HCT116 (cell line): ENCODE results near the gene ZNF319. TPM values are rescaled to one million over a fixed set of nuclear protein-coding genes. Genes with fewer than 3 reads are reported as not detected.

Experiments used
- ATAC-seq: fragments of 200-7000 bp; cut with Tn5 transposase; 2 replicates; pipeline ENCODE4 v1.9.1; 2020; ENCODE audit warnings: mild to moderate bottlenecking, moderate library complexity
- BruUV-seq: library from RNA; stranded (reverse); fragments of 400-500 nt; replicated peaks from 2 replicates; lab custom pipeline; 2021; lab: Mats Ljungman, UMichigan
- CTCF ChIA-PET: fragments of 300-600 bp; sonication (Branson Sonifier 250); formaldehyde crosslinking; loops from one replicate; lab custom pipeline; 2021; ENCODE audit warnings: antibody characterized with exemption; lab: Charles Lee
- POLR2A ChIA-PET: fragments of 300-600, 350-600 bp; sonication (Branson Sonifier 250); formaldehyde crosslinking; loops from one replicate; lab custom pipeline; 2021; ENCODE audit warnings: antibody characterized with exemption; lab: Charles Lee
- RAD21 ChIA-PET, 2 experiments: fragments of 300-600 bp; sonication (Branson Sonifier 250); formaldehyde crosslinking; loops; one replicate each; lab custom pipeline; 2023; ENCODE audit warnings: low total read pairs in 2 of 2; ENCODE audit not compliant: uncharacterized antibody in 2 of 2, unreplicated experiment in 2 of 2, low non-redundant PET in 1 of 2; lab: Charles Lee
- DNase-seq: peaks from one replicate; pipeline ENCODE4 v3.0.0-alpha.2; 2010; ENCODE audit warnings: low read depth, low spot score
- H2AFZ ChIP-seq: fragments of 200-600 bp; shearing (Covaris generic), sonication (generic); 2 replicates; pipeline ENCODE4 v1.6.1; 2017; ENCODE audit warnings: low read depth, mixed run types, mixed read lengths, antibody characterized with exemption, low read length; ENCODE audit not compliant: poor library complexity, severe bottlenecking
- H3K27ac ChIP-seq: 2 replicates; pipeline ENCODE4 v1.5.1; 2012; ENCODE audit warnings: low read depth, low read length
- H3K27me3 ChIP-seq: fragments of 200-600 bp; sonication (generic); 2 replicates; pipeline ENCODE4 v1.6.1; 2016; ENCODE audit warnings: mixed run types, low read length, mixed read lengths; ENCODE audit not compliant: insufficient read depth
- H3K36me3 ChIP-seq, 2 experiments: fragments of 200-500 bp in 1 of 2; fragments of 200-600 bp in 1 of 2; sonication (Bioruptor generic) in 1 of 2; sonication (generic) in 1 of 2; 2 replicates each; pipeline versions ENCODE4 v1.5.1 to v1.6.1; 2014 to 2016; ENCODE audit warnings: low read length in 2 of 2, inconsistent platforms in 1 of 2, mixed read lengths in 1 of 2, mixed run types in 1 of 2; ENCODE audit not compliant: insufficient read depth in 2 of 2, control insufficient read depth in 1 of 2
- H3K4me1 ChIP-seq, 2 experiments: fragments of 200-600 bp in 1 of 2; sonication (generic) in 1 of 2; 2 replicates each; pipeline versions ENCODE4 v1.5.1 to v1.6.1; 2012 to 2017; ENCODE audit warnings: low read length in 2 of 2, inconsistent platforms in 1 of 2, mild to moderate bottlenecking in 1 of 2, mixed read lengths in 1 of 2, mixed run types in 1 of 2, moderate library complexity in 1 of 2; ENCODE audit not compliant: insufficient read depth in 2 of 2, control insufficient read depth in 1 of 2
- H3K4me2 ChIP-seq: fragments of 200-600 bp; sonication (generic); 2 replicates; pipeline ENCODE4 v1.6.1; 2017; ENCODE audit warnings: mixed run types, low read length, mixed read lengths
- H3K4me3 ChIP-seq, 2 experiments: fragments of 200-600 bp in 1 of 2; sonication (generic) in 1 of 2; replicated peaks in 1 of 2; 2 replicates each; pipeline ENCODE4 v1.5.1; 2011 to 2016; ENCODE audit warnings: low read length in 2 of 2, control low read depth in 1 of 2, low read depth in 1 of 2, mild to moderate bottlenecking in 1 of 2, mixed read lengths in 1 of 2, mixed run types in 1 of 2
- H3K79me2 ChIP-seq: fragments of 200-600 bp; sonication (generic); 2 replicates; pipeline ENCODE4 v1.6.1; 2017; ENCODE audit warnings: mild to moderate bottlenecking, mixed run types, low read length, moderate library complexity, mixed read lengths; ENCODE audit not compliant: insufficient read depth
- H3K9ac ChIP-seq: fragments of 200-600 bp; sonication (generic); 2 replicates; pipeline ENCODE4 v1.6.1; 2016; ENCODE audit warnings: low read length, mixed read lengths
- H3K9me2 ChIP-seq: fragments of 200-600 bp; sonication (generic), shearing (Covaris generic); 2 replicates; pipeline ENCODE4 v1.6.1; 2017; ENCODE audit warnings: mixed run types, mild to moderate bottlenecking, moderate library complexity; ENCODE audit not compliant: insufficient read depth
- H3K9me3 ChIP-seq, 2 experiments: fragments of 200-500 bp in 1 of 2; fragments of 200-600 bp in 1 of 2; sonication (Bioruptor generic) in 1 of 2; sonication (generic) in 1 of 2; 2 replicates each; pipeline ENCODE4 v1.6.1; 2014 to 2017; ENCODE audit warnings: low read length in 2 of 2, mixed read lengths in 2 of 2, inconsistent platforms in 1 of 2, low read depth in 1 of 2, mild to moderate bottlenecking in 1 of 2, mixed run types in 1 of 2, moderate library complexity in 1 of 2; ENCODE audit not compliant: control insufficient read depth in 1 of 2, insufficient read depth in 1 of 2
- H4K20me1 ChIP-seq: fragments of 200-600 bp; sonication (generic), shearing (Covaris generic); 2 replicates; pipeline ENCODE4 v1.6.1; 2017; ENCODE audit warnings: mixed run types, mild to moderate bottlenecking, moderate library complexity; ENCODE audit not compliant: insufficient read depth
- CBX3 ChIP-seq: IDR thresholded peaks from 2 replicates; pipeline ENCODE4 v1.6.1; 2012; ENCODE audit warnings: low read depth
- CTCF ChIP-seq, 3 experiments: fragments of 200-600 bp in 1 of 3; sonication (generic) in 1 of 3; IDR thresholded peaks in 2 of 3; conservative IDR thresholded peaks in 1 of 3; 2 replicates each; pipeline ENCODE4 v1.5.1; 2012 to 2017; ENCODE audit warnings: low read depth in 2 of 3, low read length in 2 of 3, antibody characterized with exemption in 1 of 3, borderline replicate concordance in 1 of 3, control low read depth in 1 of 3, mild to moderate bottlenecking in 1 of 3, mixed read lengths in 1 of 3, mixed run types in 1 of 3, moderate library complexity in 1 of 3; ENCODE audit not compliant: insufficient read depth in 1 of 3
- EZH2 ChIP-seq: fragments of 200-600 bp; sonication (generic); IDR thresholded peaks from 2 replicates; pipeline ENCODE4 v1.6.1; 2017; ENCODE audit warnings: antibody characterized with exemption, mixed run types
- JUND ChIP-seq: IDR thresholded peaks from 2 replicates; pipeline ENCODE4 v1.6.1; 2012
- MAX ChIP-seq: IDR thresholded peaks from 2 replicates; pipeline ENCODE4 v1.6.1; 2012
- POLR2A ChIP-seq: IDR thresholded peaks from 2 replicates; pipeline ENCODE4 v1.7.0; 2011; ENCODE audit warnings: borderline replicate concordance; ENCODE audit not compliant: insufficient read depth, insufficient read length; ENCODE audit errors: extremely low read depth
- RAD21 ChIP-seq: IDR thresholded peaks from 2 replicates; pipeline ENCODE4 v1.6.1; 2012; ENCODE audit warnings: low read depth, mild to moderate bottlenecking
- SIN3A ChIP-seq: IDR thresholded peaks from 2 replicates; pipeline ENCODE4 v1.6.1; 2012; ENCODE audit warnings: low read depth
- ZNF274 ChIP-seq: fragments of 200-500 bp; sonication (Bioruptor generic); IDR thresholded peaks from 2 replicates; pipeline ENCODE4 v1.6.1; 2014; ENCODE audit warnings: mild to moderate bottlenecking, low read depth, low read length, inconsistent platforms
- intact Hi-C: fragments of 100-400 bp; cut with micrococcal nuclease; formaldehyde crosslinking; loops from 2 replicates; pipeline ENCODE4 v1.10.0; 2022
- total RNA-seq: library from RNA; stranded (reverse); gene quantifications from one replicate; pipeline ENCODE4 v1.2.1, GENCODE V29; 2021; ENCODE audit not compliant: unreplicated experiment

The ZNF319 gene
- total RNA-seq, 1 experiment from 2014 or later: 7.1 TPM

- intact Hi-C loops: no loop called here
- no peak overlapping the region for H3K9ac ChIP-seq
- H3K27ac ChIP-seq: no peak overlapping the region
- H3K4me1 ChIP-seq: no peaks in the 10 kb centered on the region
- no TSS peak for BruUV-seq
- no peak for DNase-seq
- H4K20me1 ChIP-seq: no peaks in the 10 kb centered on the region
- TF ChIP-seq SIN3A: no peak
- TF ChIP-seq CTCF (IDR thresholded peaks at IDR 0.05 in 2 of 3, conservative IDR thresholded peaks at IDR 0.05 in 1 of 3; ENCODE audit: borderline replicate concordance in 1 of 3, insufficient read depth in 1 of 3, low read depth in 2 of 3, low read length in 2 of 3): no peak
- no peak for TF ChIP-seq CBX3
- TF ChIP-seq POLR2A: no peak
- TF ChIP-seq RAD21: no peak
- TF ChIP-seq EZH2: no peak
- TF ChIP-seq MAX: no peak
- TF ChIP-seq ZNF274: no peak
- TF ChIP-seq JUND: no peak
- no peaks in the 10 kb centered on the region for H3K79me2 ChIP-seq
- RAD21 ChIA-PET: no interaction called here
- ATAC-seq: no peak
- CTCF ChIA-PET: no interaction called here
- no peak overlapping the region for H3K4me2 ChIP-seq
- H3K9me3 ChIP-seq: no peaks in the 10 kb centered on the region
- H3K9me2 ChIP-seq: no peaks in the 10 kb centered on the region
- H3K36me3 ChIP-seq: no peaks in the 10 kb centered on the region
- no peaks in the 10 kb centered on the region for H3K27me3 ChIP-seq
- no peak overlapping the region for H3K4me3 ChIP-seq
- POLR2A ChIA-PET: no interaction called here
- no peak overlapping the region for H2AFZ ChIP-seq
Measured at GRCh38 chr16:57970319-57970718, 30.2 kb downstream of the ZNF319 start.
